Esophagus squamous epithelium (tissue), 4 donors: ENCODE measurements around the gene SPATA13.
"Not testable (repeated sequence)": the region's sequence is repeated elsewhere in the genome, so short reads cannot be mapped to it uniquely, and the experiment has no call there.

Source experiments
- POLR2A ChIP-seq, 4 donors: fragments of 450-650 bp; IDR thresholded peaks; one replicate each; pipeline ENCODE4 v1.6.1; 2017; ENCODE audit warnings: antibody characterized with exemption in 4 of 4, mild to moderate bottlenecking in 4 of 4, moderate library complexity in 3 of 4
- TF ChIP-seq, protein P1 (sequence below), 6 experiments: fragments of 450-650 bp in 4 of 6; fragments of 200-600 bp in 2 of 6; sonication (generic) in 2 of 6; IDR thresholded peaks; one replicate each; pipeline ENCODE4 v1.5.1; 2016 to 2019; ENCODE audit warnings: antibody characterized with exemption in 6 of 6, mild to moderate bottlenecking in 4 of 6, moderate library complexity in 4 of 6

DNA sequence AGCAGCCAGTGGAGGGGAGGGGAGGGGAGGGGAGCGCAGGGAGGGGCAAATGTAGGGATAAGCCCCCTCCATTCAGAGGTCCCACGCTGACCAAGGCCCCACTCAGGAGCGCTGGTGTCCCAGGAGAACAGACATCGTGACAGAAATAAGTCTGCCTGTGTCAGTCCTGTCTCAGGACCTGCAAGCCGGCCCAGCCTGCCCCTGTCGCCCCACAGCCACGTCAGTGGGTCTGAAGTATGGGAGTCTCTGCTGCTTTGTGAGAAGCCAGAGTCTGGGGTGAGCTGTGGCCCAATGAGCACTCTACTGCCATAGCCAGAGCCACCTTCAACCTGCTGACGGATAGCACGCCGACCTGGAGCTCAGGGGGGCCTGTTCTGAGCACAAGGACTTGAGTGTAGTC, 157.3 kb downstream of the SPATA13 start:
- TF ChIP-seq, protein P1, sequence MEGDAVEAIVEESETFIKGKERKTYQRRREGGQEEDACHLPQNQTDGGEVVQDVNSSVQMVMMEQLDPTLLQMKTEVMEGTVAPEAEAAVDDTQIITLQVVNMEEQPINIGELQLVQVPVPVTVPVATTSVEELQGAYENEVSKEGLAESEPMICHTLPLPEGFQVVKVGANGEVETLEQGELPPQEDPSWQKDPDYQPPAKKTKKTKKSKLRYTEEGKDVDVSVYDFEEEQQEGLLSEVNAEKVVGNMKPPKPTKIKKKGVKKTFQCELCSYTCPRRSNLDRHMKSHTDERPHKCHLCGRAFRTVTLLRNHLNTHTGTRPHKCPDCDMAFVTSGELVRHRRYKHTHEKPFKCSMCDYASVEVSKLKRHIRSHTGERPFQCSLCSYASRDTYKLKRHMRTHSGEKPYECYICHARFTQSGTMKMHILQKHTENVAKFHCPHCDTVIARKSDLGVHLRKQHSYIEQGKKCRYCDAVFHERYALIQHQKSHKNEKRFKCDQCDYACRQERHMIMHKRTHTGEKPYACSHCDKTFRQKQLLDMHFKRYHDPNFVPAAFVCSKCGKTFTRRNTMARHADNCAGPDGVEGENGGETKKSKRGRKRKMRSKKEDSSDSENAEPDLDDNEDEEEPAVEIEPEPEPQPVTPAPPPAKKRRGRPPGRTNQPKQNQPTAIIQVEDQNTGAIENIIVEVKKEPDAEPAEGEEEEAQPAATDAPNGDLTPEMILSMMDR (IDR thresholded peaks at IDR 0.05), result not testable (repeated sequence)
- TF ChIP-seq POLR2A (IDR thresholded peaks at IDR 0.05), result not testable (repeated sequence)
